ENCODE data around the gene CPM.

DNA sequence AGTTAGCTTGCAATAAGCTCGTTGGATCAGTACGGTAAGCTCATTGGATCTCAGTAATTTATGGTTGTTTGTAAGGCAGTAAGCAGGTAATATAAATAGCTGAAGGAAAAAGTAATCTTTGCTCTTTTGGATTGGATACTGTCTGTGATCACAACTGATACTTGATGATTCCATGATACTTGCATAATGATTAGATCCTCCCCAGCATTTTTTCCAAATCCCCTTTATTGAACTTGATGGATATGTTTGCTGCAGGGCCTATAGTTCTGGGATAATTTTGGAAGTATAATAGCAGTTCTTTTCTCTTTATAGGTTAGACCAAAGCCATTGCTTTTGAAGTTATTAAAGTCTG, 119.8 kb downstream of the CPM start:
- TF ChIP-seq, protein P1, sequence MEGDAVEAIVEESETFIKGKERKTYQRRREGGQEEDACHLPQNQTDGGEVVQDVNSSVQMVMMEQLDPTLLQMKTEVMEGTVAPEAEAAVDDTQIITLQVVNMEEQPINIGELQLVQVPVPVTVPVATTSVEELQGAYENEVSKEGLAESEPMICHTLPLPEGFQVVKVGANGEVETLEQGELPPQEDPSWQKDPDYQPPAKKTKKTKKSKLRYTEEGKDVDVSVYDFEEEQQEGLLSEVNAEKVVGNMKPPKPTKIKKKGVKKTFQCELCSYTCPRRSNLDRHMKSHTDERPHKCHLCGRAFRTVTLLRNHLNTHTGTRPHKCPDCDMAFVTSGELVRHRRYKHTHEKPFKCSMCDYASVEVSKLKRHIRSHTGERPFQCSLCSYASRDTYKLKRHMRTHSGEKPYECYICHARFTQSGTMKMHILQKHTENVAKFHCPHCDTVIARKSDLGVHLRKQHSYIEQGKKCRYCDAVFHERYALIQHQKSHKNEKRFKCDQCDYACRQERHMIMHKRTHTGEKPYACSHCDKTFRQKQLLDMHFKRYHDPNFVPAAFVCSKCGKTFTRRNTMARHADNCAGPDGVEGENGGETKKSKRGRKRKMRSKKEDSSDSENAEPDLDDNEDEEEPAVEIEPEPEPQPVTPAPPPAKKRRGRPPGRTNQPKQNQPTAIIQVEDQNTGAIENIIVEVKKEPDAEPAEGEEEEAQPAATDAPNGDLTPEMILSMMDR (conservative IDR thresholded peaks at IDR 0.05): no peak
- no peak for TF ChIP-seq ZFX (IDR thresholded peaks at IDR 0.05)
